Dermis microvascular lymphatic vessel endothelial cell (primary cell): ENCODE results near the gene FBXW4. TPM values are rescaled to one million over a fixed set of nuclear protein-coding genes. Genes with fewer than 3 reads are reported as not detected.

ENCODE experiments used
- DNase-seq, 2 donors: peaks; one replicate each; pipeline versions ENCODE4 v3.0.0 to v3.0.0-alpha.2; 2010; ENCODE audit warnings: low read depth in 2 of 2
- total RNA-seq: library from RNA; depleted of rRNA; stranded (reverse); fragments of >200 nt; gene quantifications from 2 replicates; pipeline ENCODE4 v1.2.1, GENCODE V29; 2014

Gene FBXW4
- total RNA-seq, 1 donor from 2014 or later, result 19.5 TPM

- peak; percentile 89 to 96 for DNase-seq
Measured at GRCh38 chr10:101587725-101588653, 107.0 kb downstream of the FBXW4 start, which contains the start of the genes DPCD and POLL. Gene DPCD, plus strand, starts transcription at chr10:101588321. Its CDS starts 16 bp downstream, at chr10:101588337. Gene POLL, minus strand, starts transcription at chr10:101588257. Its CDS starts 897 bp downstream, at chr10:101587360.

- no peak for DNase-seq
Measured at GRCh38 chr10:101585841-101586240, 109.1 kb downstream of the FBXW4 start.

GRCh38 chr10:101580486-101581399, 114.2 kb downstream of the FBXW4 start:
- no peak for DNase-seq

GRCh38 chr10:101579516-101579870, 115.5 kb downstream of the FBXW4 start:
- no peak for DNase-seq

- DNase-seq, result no peak
Measured at GRCh38 chr10:101578803-101579515, 116.0 kb downstream of the FBXW4 start.

GRCh38 chr10:101578192-101578591, 116.8 kb downstream of the FBXW4 start:
- DNase-seq, result no peak

GRCh38 chr10:101577121-101577871, 117.7 kb downstream of the FBXW4 start:
- no peak for DNase-seq

- DNase-seq, result no peak
Measured at GRCh38 chr10:101576211-101576863, 118.6 kb downstream of the FBXW4 start.

GRCh38 chr10:101575580-101576210, 119.3 kb downstream of the FBXW4 start:
- DNase-seq, result no peak

GRCh38 chr10:101575091-101575490, 119.9 kb downstream of the FBXW4 start:
- DNase-seq, result no peak

- DNase-seq, result no peak
Measured at GRCh38 chr10:101573885-101574753, 120.9 kb downstream of the FBXW4 start.

GRCh38 chr10:101572785-101573184, 122.2 kb downstream of the FBXW4 start:
- DNase-seq, result no peak

GRCh38 chr10:101572126-101572525, 122.8 kb downstream of the FBXW4 start:
- no peak for DNase-seq

GRCh38 chr10:101571271-101571925, 123.6 kb downstream of the FBXW4 start:
- no peak for DNase-seq

- no peak for DNase-seq
Measured at GRCh38 chr10:101570428-101571270, 124.3 kb downstream of the FBXW4 start.

GRCh38 chr10:101569622-101570427, 125.1 kb downstream of the FBXW4 start:
- peak in 1 of 2 donors; percentile 60 for DNase-seq

GRCh38 chr10:101569323-101569621, 125.7 kb downstream of the FBXW4 start:
- DNase-seq, result no peak
